ENCODE data around the gene FAR1.

Gene FAR1

GRCh38 chr11:13681446-13681845, 13.0 kb downstream of the FAR1 start:
- Mint-ChIP-seq H3K36me3 (ENCODE audit: low read depth) (peaks cover 8% of the 10 kb centered on the region), H3K4me1 (ENCODE audit: low read depth) (peaks cover 9% of the 10 kb centered on the region), H3K27ac (no peak overlapping the region), H3K4me3 (no peak overlapping the region), H3K9me3 (no peaks in the 10 kb centered on the region), H3K27me3 (ENCODE audit: low read depth) (no peaks in the 10 kb centered on the region)

GRCh38 chr11:13682212-13682611, 13.7 kb downstream of the FAR1 start:
- peaks cover 9% of the 10 kb centered on the region for H3K4me1 Mint-ChIP-seq (ENCODE audit: low read depth)
- no peak overlapping the region for H3K4me3 Mint-ChIP-seq

GRCh38 chr11:13685461-13686108, 17.1 kb downstream of the FAR1 start:
- H3K27ac Mint-ChIP-seq: no peak overlapping the region
- H3K27me3 Mint-ChIP-seq (ENCODE audit: low read depth): no peaks in the 10 kb centered on the region
- peaks cover 4% of the 10 kb centered on the region for H3K4me1 Mint-ChIP-seq (ENCODE audit: low read depth)

More at GRCh38 chr11:13682212-13682611, 13.7 kb downstream of the FAR1 start:
- Mint-ChIP-seq H3K27ac (no peak overlapping the region), H3K27me3 (ENCODE audit: low read depth) (no peaks in the 10 kb centered on the region), H3K36me3 (ENCODE audit: low read depth) (peaks cover 8% of the 10 kb centered on the region), H3K9me3 (no peaks in the 10 kb centered on the region)

GRCh38 chr11:13686776-13687175, 18.3 kb downstream of the FAR1 start:
- H3K4me3 Mint-ChIP-seq: no peak overlapping the region
- H3K4me1 Mint-ChIP-seq (ENCODE audit: low read depth): peaks cover 2% of the 10 kb centered on the region
- no peak overlapping the region for H3K27ac Mint-ChIP-seq
- peaks cover 8% of the 10 kb centered on the region for H3K36me3 Mint-ChIP-seq (ENCODE audit: low read depth)
- no peaks in the 10 kb centered on the region for H3K9me3 Mint-ChIP-seq
- H3K27me3 Mint-ChIP-seq (ENCODE audit: low read depth): no peaks in the 10 kb centered on the region

More at GRCh38 chr11:13685461-13686108, 17.1 kb downstream of the FAR1 start:
- H3K4me3 Mint-ChIP-seq: no peak overlapping the region
- no peaks in the 10 kb centered on the region for H3K9me3 Mint-ChIP-seq
- H3K36me3 Mint-ChIP-seq (ENCODE audit: low read depth): peaks cover 8% of the 10 kb centered on the region

GRCh38 chr11:13687271-13687670, 18.8 kb downstream of the FAR1 start:
- peaks cover 2% of the 10 kb centered on the region for H3K4me1 Mint-ChIP-seq (ENCODE audit: low read depth)
- H3K27me3 Mint-ChIP-seq (ENCODE audit: low read depth): no peaks in the 10 kb centered on the region
- peaks cover 8% of the 10 kb centered on the region for H3K36me3 Mint-ChIP-seq (ENCODE audit: low read depth)
- no peaks in the 10 kb centered on the region for H3K9me3 Mint-ChIP-seq
- no peak overlapping the region for H3K4me3 Mint-ChIP-seq
- no peak overlapping the region for H3K27ac Mint-ChIP-seq

- no peaks in the 10 kb centered on the region for H3K27me3 Mint-ChIP-seq (ENCODE audit: low read depth)
- H3K9me3 Mint-ChIP-seq: no peaks in the 10 kb centered on the region
- no peak overlapping the region for H3K27ac Mint-ChIP-seq
- H3K4me1 Mint-ChIP-seq (ENCODE audit: low read depth): peaks cover 4% of the 10 kb centered on the region
- H3K4me3 Mint-ChIP-seq: no peak overlapping the region
- peaks cover 7% of the 10 kb centered on the region for H3K36me3 Mint-ChIP-seq (ENCODE audit: low read depth)
Measured at GRCh38 chr11:13691286-13691899, 22.9 kb downstream of the FAR1 start.

- Mint-ChIP-seq H3K4me3 (no peak overlapping the region), H3K4me1 (ENCODE audit: low read depth) (peaks cover 4% of the 10 kb centered on the region), H3K27ac (no peak overlapping the region), H3K36me3 (ENCODE audit: low read depth) (peaks cover 7% of the 10 kb centered on the region), H3K9me3 (no peaks in the 10 kb centered on the region), H3K27me3 (ENCODE audit: low read depth) (no peaks in the 10 kb centered on the region)
Measured at GRCh38 chr11:13692172-13692571, 23.7 kb downstream of the FAR1 start.

GRCh38 chr11:13694115-13694514, 25.6 kb downstream of the FAR1 start:
- H3K4me3 Mint-ChIP-seq: no peak overlapping the region
- H3K36me3 Mint-ChIP-seq (ENCODE audit: low read depth): peaks cover 18% of the 10 kb centered on the region
- no peaks in the 10 kb centered on the region for H3K9me3 Mint-ChIP-seq
- H3K27ac Mint-ChIP-seq: no peak overlapping the region
- H3K27me3 Mint-ChIP-seq (ENCODE audit: low read depth): no peaks in the 10 kb centered on the region
- H3K4me1 Mint-ChIP-seq (ENCODE audit: low read depth): peaks cover 4% of the 10 kb centered on the region

GRCh38 chr11:13695886-13696285, 27.4 kb downstream of the FAR1 start:
- peaks cover 4% of the 10 kb centered on the region for H3K4me1 Mint-ChIP-seq (ENCODE audit: low read depth)
- no peaks in the 10 kb centered on the region for H3K27me3 Mint-ChIP-seq (ENCODE audit: low read depth)
- no peak overlapping the region for H3K27ac Mint-ChIP-seq
- no peak overlapping the region for H3K4me3 Mint-ChIP-seq
- peaks cover 18% of the 10 kb centered on the region for H3K36me3 Mint-ChIP-seq (ENCODE audit: low read depth)
- H3K9me3 Mint-ChIP-seq: no peaks in the 10 kb centered on the region

- Mint-ChIP-seq H3K4me3 (no peak overlapping the region), H3K4me1 (ENCODE audit: low read depth) (peaks cover 4% of the 10 kb centered on the region), H3K9me3 (no peaks in the 10 kb centered on the region), H3K27me3 (ENCODE audit: low read depth) (no peaks in the 10 kb centered on the region), H3K27ac (no peak overlapping the region), H3K36me3 (ENCODE audit: low read depth) (peaks cover 21% of the 10 kb centered on the region)
Measured at GRCh38 chr11:13697710-13698109, 29.2 kb downstream of the FAR1 start.

- H3K4me1 Mint-ChIP-seq (ENCODE audit: low read depth): peaks cover 2% of the 10 kb centered on the region
- no peaks in the 10 kb centered on the region for H3K9me3 Mint-ChIP-seq
- peaks cover 23% of the 10 kb centered on the region for H3K36me3 Mint-ChIP-seq (ENCODE audit: low read depth)
- no peak overlapping the region for H3K4me3 Mint-ChIP-seq
- H3K27ac Mint-ChIP-seq: no peak overlapping the region
- no peaks in the 10 kb centered on the region for H3K27me3 Mint-ChIP-seq (ENCODE audit: low read depth)
Measured at GRCh38 chr11:13698132-13698531, 29.7 kb downstream of the FAR1 start.

- no peak overlapping the region for H3K27ac Mint-ChIP-seq
- no peak overlapping the region for H3K4me3 Mint-ChIP-seq
- no peaks in the 10 kb centered on the region for H3K27me3 Mint-ChIP-seq (ENCODE audit: low read depth)
- peaks cover 25% of the 10 kb centered on the region for H3K36me3 Mint-ChIP-seq (ENCODE audit: low read depth)
- H3K4me1 Mint-ChIP-seq (ENCODE audit: low read depth): no peaks in the 10 kb centered on the region
- no peaks in the 10 kb centered on the region for H3K9me3 Mint-ChIP-seq
Measured at GRCh38 chr11:13699041-13699440, 30.6 kb downstream of the FAR1 start.

GRCh38 chr11:13699870-13700269, 31.4 kb downstream of the FAR1 start:
- H3K36me3 Mint-ChIP-seq (ENCODE audit: low read depth): peaks cover 21% of the 10 kb centered on the region
- H3K9me3 Mint-ChIP-seq: no peaks in the 10 kb centered on the region
- H3K27ac Mint-ChIP-seq: no peak overlapping the region
- no peaks in the 10 kb centered on the region for H3K4me1 Mint-ChIP-seq (ENCODE audit: low read depth)
- no peaks in the 10 kb centered on the region for H3K27me3 Mint-ChIP-seq (ENCODE audit: low read depth)
- no peak overlapping the region for H3K4me3 Mint-ChIP-seq

- Mint-ChIP-seq H3K4me3 (no peak overlapping the region), H3K36me3 (ENCODE audit: low read depth) (peaks cover 18% of the 10 kb centered on the region), H3K9me3 (no peaks in the 10 kb centered on the region), H3K27ac (no peak overlapping the region), H3K4me1 (ENCODE audit: low read depth) (no peaks in the 10 kb centered on the region), H3K27me3 (ENCODE audit: low read depth) (no peaks in the 10 kb centered on the region)
Measured at GRCh38 chr11:13701506-13701905, 33.0 kb downstream of the FAR1 start.

- Mint-ChIP-seq H3K9me3 (no peaks in the 10 kb centered on the region), H3K4me3 (no peak overlapping the region), H3K36me3 (ENCODE audit: low read depth) (peaks cover 18% of the 10 kb centered on the region), H3K4me1 (ENCODE audit: low read depth) (no peaks in the 10 kb centered on the region), H3K27me3 (ENCODE audit: low read depth) (no peaks in the 10 kb centered on the region), H3K27ac (no peak overlapping the region)
Measured at GRCh38 chr11:13702071-13702470, 33.6 kb downstream of the FAR1 start.

All from T-helper 1 cell treated with Interleukin-12 subunit alpha and Interleukin-12 subunit beta and Interleukin-4 antibody, amounts not matched to agents 30 μg/mL and 1 μg/mL, for 36 hours (primary cell).